CD1c-positive myeloid dendritic cell (primary cell): ENCODE results near the gene YLPM1.
A peak's percentile ranks its signal among the peaks of the same experiment; 100 is the strongest.

Source experiments
- DNase-seq: peaks from one replicate; pipeline ENCODE4 v3.0.0-alpha.2; 2016; ENCODE audit errors: extremely low spot score

Gene YLPM1

DNA sequence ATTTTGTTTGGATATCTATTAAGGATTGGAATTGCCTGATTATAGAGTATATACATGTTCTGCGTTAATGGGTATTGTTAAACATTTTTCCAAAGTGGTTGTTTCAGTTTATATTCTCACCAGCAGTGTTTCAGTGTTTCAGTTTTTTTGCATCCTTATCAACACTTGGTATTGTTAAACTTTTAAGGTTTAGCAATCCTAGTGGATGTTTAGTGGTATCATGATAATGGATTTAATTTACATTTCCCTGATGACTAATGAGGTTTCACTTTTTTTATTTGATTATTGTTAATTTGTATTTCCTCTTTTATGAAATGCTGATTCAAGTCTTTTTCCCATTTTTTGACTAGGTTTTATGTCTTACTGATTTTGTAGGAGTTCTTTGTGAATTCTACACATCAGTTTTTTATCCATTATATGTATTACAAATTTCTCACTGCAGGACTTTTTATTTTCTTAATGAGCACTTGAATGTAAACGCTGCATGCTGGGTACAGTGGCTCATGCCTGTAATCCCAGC lies 23.7 kb downstream of the YLPM1 start:
- no peak for DNase-seq

DNA sequence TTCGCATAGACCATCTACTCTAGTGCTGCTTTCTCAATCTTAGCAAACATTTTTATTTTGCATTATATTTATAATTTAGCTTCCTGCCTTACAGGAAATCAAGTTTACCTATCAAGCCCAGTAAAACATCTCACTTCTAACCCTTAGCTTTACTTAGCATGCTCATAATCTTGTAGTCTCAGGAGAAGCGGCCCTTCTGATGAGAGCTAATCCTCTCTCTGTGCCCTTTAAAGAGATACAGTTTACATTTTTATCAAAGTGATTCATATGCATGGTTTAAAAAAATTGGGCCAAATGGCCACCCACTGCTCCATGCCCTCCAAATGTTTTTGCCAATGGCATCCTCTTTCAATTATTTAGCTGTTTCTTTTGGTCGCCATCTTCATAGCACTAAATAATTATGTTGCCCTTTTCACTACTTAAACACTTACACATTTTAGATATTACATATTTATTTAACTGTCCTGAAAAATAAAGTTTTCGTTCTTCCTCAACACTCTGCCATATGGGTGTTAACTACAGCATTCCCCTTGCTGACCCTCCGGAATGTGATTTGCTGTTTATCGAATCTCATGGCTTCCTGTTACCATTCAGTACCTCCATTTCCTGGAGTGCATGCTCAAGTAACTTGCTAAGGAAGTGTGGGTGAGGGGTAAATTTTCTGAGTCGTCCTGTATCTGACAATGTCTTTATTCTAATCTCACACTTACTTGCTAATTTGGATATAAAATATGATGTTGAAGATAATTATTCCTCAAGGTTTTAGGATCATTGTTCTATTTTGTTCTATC lies 29.3 kb downstream of the YLPM1 start:
- DNase-seq: no peak

DNA sequence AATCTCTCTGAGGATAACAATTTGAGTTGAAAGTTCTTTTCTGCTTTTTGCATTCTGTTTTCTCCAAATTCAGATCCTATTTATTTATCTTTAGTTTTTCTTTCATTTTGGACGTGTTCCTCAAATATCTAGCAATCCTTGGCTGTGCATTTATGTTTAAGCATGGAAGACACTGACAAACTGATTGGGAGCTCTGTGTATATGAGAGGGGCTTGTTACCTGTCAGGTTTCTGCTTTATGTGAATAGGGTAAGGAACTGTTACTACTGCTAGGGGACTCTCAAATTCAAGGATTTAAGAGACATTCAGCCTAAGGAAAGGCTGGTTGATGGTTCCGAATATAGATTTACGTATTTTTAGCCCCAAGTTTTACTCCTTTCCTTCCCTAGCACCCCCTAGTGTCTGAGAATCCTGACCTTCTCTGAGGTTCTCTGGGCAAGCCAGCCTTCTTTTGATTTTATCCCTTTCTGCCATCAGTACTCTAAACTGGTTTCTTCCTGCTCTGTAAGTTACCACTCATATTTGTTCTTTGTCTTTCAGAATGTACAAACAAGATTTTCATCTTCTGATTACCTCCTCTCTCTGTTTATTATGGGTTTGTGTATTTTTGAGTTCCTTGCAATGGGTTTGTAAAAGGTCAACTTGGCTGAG lies 30.5 kb downstream of the YLPM1 start:
- peak; percentile 4 for DNase-seq

DNA sequence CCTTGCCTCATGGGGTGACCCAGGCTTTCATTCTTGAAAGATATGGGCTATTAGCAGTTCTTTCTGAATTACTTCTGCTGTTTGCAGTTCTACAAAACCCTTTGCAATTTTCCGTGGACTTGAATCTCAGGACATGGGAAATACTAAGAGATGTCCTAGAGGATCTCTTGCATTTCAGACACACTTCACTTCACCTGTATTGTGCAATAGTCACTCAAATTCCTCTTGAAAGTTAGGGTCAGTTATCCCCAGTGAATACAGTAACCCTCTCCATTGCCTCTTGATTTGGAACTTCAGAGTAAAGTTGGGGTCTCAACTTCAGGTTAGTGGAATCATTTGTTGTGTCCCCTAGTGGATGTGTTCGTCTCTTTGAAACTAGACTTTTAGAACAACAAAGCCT lies 31.8 kb downstream of the YLPM1 start:
- no peak for DNase-seq

DNA sequence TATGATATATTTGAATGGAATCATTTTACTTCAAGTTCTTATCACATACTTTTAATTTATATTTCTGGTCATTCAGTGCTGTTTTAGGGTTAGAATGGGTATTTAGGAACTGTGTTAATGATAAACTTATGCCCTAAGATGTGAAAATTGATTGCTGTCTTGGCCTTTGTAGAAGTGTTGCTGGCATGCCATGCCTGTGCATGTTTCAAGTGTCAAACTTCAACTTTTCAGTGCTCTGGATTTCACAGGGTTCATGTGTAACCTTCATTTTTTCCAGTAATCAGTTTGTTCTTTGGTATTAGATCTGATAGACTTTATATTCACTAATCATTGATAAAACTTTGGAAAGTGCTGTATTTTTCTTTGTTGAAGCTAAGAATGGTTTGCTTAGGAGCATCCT lies 36.6 kb downstream of the YLPM1 start:
- DNase-seq: no peak

DNA sequence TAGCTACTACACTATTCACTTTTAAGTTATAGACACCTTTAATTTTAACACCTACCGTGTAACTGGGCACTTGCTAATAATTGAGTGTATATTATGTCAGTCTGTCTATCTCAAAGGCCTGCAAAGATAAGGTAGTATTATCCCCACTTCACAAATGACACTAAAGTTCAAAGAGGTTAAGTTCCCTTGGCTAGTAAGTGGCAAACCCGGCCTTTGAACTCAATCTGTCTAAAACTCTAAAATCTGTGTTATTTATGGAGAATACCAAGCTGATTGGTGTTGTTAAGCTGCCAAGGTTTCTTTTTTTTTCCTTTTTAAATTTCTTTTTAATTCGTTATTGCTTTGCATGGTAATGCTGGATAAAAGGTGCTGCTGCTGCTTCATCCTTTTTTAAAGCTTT lies 37.7 kb downstream of the YLPM1 start:
- DNase-seq: no peak

DNA sequence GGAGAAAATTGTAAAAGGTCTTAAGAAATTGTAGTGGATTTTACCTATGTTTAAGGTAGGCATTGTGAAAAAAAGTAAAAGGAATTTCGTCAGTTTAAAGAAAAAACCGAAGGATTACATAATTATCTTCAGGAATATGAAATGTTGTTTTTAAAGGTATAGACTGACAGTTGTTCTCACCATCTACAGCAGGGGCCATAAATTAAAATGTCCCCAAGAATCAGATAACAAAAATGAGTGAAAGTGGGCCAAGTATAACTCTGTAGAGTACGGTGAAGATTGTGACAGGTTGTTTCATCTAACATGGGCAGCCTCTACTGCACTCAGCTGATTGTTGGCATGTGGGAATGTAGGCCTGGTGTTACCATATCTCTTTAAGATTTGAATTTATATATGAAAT lies 38.3 kb downstream of the YLPM1 start:
- no peak for DNase-seq

DNA sequence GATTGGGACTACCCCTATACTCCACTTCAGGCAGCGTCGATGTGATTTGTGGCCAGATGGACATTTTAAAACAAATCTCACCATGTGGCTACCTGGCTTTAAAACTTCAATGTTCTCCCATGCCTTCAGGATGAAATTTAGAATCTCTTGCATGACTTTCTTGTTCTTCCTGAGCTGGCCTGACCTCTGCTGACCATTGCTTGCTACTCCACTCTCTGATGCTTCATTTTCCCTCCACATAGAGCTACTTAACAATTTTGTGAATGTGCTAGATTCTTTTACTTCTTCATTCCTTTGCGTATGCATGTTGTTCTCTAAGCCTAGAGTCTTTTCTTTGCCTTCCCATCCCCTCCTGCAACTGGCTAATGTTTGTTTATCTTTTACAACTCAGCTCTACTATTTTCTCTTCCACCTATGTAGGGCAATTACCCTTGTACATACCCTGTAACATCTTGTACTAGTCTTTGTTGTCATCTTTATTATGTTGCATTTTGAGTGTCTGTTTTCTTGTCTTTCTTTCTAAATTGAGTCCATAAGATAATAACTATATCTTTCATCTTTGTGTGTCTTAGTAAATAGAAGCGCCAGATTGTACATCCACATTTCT lies 41.2 kb downstream of the YLPM1 start:
- peak; percentile 32 for DNase-seq

DNA sequence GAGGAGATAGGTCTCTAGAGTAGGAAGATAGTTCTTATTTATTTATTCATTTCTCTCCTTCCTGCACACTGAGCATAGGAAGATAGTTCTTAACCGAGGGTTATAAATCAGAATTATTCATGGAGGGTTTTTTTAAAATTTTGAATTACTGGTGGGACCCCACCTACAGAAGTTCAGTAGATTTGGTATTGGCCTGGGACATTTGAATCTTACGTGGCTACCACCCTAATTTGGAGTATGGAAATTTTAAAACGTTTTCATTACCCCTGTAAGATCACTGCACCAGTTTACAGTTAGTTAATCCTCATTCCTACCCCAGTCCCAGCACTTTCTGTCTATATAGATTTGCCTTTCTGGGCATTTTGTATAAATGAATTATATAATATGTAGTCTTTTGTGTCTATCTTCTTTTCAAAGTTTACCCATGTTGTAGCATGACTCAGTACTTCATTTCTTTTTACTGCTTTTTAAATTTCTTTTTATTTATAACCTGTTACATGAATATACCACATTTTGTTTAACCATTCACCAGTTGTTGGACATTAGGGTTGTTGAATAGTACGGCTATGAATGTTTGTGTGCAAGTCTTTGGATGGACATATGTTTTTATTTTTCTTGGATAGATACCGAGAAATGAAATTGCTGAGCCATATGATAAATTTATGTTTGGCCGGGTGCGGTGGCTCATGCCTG lies 44.9 kb downstream of the YLPM1 start:
- DNase-seq: no peak

DNA sequence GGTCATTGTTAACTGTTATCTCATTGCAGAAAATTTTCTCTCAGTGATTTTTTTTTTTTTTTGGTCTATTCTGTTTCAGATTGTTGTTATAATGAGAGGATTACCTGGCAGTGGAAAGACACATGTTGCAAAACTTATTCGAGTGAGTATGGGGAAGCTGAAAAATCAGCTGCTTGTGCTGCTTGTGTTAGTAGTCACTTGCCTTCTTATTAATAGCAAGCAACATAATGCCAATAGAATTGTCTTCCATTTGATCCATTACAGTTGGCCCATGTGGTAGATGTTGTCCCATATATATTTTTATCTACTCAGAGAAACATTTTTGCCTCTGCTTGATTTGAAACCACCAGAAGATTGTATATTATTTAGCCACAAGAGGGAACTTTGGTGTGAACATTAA lies 53.0 kb downstream of the YLPM1 start:
- DNase-seq: no peak

DNA sequence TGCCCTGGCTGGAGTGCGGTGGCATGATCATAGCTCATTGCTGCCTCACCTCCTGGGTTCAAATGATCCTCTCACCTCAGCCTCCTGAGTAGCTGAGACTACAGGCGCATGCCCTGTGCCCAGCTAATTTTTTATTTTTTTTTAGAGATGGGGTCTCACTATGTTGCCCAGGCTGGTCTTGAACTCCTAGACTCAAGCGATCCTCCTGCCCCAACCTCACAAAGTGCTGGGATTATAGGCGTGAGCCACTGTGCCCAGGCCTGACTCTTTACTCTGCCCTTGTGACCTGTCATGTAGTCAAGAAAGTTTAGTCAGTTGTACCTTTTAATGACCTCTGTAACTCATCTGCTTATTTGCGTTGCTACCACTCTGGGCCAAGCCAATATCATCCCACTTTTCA lies 57.2 kb downstream of the YLPM1 start:
- DNase-seq: no peak

DNA sequence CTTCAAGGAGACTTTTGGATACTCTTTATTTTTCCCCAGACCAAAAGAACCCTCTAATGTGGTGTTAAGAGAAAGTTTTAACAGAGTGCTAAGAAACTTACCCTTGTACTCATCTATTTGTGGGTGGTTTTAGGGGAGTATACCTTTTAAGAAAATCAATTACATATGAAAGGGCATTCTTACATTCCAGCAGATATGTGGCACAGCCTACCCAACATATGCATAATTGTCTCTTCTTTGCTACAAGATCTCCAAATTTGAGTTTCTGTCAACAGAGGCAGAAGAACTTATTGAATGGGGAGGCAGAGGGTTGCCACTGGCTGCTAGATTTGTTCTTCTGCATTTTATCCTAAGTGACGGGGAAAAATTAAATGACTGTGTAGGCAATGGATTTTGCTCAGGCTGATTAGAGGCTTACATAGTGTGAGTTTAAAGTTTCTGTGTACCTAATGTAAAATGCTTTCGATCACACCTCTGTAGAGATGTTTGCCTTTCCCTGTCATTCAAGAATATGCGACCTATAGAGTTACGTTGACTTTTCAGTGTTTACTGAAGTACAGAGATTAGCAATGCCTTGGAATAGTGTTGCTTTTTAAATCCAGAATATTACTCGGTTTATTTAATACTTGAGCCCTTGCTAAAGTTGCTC lies 58.3 kb downstream of the YLPM1 start:
- no peak for DNase-seq

DNA sequence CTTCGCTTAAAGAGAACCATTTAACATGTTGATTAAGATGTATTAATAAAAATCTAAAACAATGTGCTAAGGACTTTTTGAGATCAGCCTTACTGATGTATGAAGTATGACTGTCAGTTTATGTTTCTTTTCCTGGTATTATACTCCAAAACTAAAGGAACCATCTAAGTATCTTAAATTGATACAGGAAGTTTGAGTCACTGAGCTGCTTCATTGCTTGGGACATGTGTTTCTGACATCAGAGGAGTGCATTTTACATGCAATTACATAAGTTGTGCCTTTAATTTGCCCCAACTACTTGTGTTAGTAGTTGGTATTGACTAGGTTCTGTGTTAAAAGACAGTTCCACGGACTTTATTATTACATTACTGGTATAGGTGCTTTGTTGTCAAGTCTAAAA lies 61.9 kb downstream of the YLPM1 start:
- DNase-seq: peak; percentile 11

DNA sequence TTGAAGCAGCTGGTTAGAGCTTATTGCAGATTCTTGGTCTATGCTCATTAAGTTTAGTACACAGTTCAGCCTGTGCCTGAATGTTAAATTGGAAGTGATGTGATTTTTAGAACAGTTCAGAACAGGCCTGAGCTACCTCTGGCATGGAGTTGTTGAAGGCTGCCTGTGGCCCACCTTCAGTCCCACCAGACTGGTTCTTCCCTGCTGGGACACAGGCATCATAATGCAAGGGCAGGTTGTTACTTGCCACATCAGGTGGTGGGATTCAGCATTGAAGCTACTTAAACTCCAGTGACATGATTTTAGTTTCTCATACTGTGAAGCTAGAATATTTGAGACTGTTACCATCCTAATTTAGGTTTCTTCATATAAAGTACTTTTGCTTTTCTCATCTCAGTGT lies 63.5 kb downstream of the YLPM1 start:
- DNase-seq: no peak

DNA sequence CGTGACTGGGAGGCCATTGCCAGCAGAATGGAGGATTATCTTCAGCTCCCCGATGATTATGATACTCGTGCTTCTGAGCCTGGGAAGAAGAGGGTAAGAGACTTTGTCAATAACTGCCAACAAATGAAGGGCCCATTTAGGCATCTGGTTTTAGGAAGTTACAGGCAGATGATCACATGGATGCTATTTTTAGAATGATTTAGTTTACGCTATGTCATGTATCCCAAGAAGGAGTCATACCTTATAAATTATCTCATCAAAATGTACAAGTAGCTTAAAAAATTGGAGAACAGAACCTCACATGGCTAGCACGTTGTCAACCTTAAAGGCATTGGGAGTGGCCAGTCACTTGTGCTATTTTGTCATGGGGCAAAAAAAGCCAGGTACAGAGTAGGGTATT lies 66.1 kb downstream of the YLPM1 start:
- peak; percentile 40 for DNase-seq

DNA sequence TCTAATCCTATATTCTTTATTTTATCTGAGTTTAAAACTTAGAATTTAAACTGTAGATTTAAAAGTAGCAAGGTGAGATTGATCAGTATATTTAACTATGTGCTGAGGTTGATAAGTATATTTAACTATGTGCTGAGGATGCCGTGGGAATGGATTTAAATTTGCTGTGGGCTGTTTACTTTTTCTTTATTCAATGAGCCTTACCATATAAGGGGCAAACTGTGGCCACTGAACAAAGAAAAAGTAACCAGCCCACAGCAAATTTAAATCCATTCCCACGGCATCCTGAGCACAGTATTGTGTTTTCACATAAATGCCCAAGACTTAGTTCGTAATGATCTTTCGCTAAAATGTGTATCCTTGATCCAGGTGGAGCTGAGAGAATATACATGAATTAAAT lies 69.7 kb downstream of the YLPM1 start:
- DNase-seq: no peak

DNA sequence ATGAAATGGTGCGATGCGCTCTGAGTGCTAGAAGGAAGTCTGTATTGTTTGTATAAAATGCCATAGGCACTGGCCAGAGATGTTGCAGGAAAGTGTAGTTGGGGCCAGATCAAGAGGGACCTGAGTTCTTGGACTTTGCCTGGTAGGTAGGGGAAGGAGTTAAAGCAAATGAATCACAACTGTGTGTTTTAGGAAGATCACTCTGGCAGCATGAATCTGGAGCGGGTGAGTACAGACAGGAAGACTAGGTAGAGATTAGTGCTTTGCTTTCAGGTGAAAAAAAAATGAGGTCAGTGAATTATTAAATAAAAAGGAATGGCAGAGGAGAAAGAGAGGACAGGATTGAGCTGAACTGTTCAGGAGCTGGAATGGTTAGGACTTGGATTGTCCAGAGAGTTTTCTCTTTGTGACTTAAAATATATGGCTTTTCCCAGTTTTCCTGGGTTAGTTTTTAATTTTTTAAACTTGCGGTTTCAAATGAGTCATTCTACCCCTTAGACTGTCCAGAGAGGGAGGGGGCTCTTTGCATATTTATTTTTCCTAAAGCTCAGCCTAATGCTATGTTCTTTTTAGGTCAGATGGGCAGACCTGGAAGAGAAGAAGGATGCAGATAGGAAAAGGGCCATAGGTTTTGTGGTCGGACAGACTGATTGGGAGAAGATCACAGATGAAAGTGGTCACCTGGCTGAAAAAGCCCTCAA lies 71.7 kb downstream of the YLPM1 start:
- no peak for DNase-seq

DNA sequence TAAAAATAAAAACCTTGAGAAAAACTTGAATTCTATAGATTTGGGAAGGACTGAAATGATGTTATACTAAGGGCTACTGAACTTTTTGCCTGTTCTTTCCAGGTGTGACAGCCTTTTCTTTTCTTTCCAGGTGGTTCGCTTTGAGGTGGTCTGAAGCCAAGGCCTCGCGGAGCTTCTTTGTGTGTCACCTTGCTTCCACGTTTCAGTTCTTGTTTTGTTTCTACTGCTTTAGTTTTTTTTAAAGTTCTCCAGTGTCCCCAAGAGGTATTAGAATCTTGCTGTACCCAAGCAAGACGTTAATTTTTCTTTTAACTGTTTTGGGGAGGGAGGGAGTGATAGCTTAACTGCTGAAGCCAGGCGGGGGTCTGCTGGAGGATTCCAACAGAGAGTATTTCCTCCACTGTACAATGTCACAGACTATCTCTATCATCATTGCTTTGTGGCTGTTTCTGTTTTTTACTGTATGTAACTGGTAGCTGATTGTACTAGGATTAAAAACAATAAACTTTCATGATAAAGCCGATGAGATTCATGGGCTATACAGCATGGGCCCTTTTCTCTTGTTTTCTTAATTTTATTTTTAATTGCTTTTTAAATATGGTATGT lies 72.6 kb downstream of the YLPM1 start:
- no peak for DNase-seq

DNA sequence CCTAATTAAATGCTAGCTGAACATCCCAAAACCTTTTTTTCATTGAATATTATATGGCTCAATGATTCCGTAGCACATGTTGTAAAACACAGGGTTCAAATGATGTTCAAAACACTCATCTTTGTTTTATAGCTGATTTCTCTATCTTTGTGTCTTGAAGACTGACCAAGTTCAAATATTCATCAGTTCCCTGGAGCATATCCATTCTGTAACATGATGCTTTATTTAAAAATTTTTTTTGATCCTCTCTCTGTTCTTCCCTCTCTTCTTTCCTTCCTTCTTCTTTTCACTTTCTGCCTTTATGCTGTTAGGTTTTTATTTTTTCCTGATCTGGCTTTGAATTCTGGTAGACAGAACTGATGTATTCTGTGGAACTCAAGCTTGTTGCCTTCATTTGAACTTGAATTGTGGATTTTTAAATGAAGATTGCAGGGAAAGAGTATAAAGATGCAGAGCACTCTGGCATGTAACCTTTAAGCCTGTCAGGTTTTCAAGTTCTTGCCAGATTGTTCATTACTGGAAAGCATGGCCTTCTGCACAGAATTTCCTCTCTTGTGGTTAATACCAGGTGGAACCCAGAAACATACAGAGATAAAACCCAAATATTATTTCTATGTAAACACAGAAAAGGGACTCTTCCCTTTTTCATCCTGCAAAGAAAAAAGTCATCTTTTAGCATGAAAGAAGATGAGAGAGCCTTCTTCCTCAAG lies 73.3 kb downstream of the YLPM1 start:
- DNase-seq: no peak

DNA sequence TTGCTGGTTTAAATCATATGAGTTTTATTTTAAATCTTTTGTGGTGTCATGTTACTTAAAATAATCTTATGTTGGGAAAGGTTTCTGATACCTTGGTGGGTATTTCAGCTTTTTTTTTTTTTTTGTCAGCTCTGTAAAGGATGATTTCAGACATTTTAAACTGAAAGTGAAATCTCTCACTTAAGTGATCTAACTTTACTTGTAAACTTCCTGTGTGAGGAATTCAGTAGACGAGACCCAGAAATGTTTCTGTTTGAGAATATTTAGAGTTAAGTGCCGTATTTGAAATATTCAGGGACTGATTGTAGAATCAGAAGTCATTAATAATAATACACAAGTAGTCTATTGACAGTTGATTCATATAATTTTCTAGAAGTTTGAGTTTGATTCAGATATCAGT lies 75.0 kb downstream of the YLPM1 start:
- DNase-seq: peak; percentile 20
